Activated CD8-positive, alpha-beta memory T cell treated with anti-CD3 and anti-CD28 coated beads for 4 hours (primary cell): Measurements from ENCODE around the gene PTPRN2.
"Not testable (repeated sequence)": the region's sequence is repeated elsewhere in the genome, so short reads cannot be mapped to it uniquely, and the experiment has no call there.

Experiments
- DNase-seq, 2 donors: peaks; one replicate each; pipeline ENCODE4 v3.0.0-alpha.2; 2020; ENCODE audit warnings: low read depth in 2 of 2

Gene PTPRN2

GRCh38 chr7:158301207-158301606 is 286.4 kb downstream of the PTPRN2 start:
- DNase-seq, result no peak

GRCh38 chr7:158300427-158300826 is 287.2 kb downstream of the PTPRN2 start:
- no peak for DNase-seq

- no peak for DNase-seq
Observed at GRCh38 chr7:158299607-158300006, 288.0 kb downstream of the PTPRN2 start.

- no peak for DNase-seq
Observed at GRCh38 chr7:158296798-158297104, 290.9 kb downstream of the PTPRN2 start.

- no peak for DNase-seq
Observed at GRCh38 chr7:158295966-158296797, 291.4 kb downstream of the PTPRN2 start.

GRCh38 chr7:158294468-158295215 is 293.0 kb downstream of the PTPRN2 start:
- DNase-seq, result not testable (repeated sequence)

- DNase-seq, result no peak
Observed at GRCh38 chr7:158292948-158293347, 294.7 kb downstream of the PTPRN2 start.

- no peak for DNase-seq
Observed at GRCh38 chr7:158291998-158292397, 295.6 kb downstream of the PTPRN2 start.

- no peak for DNase-seq
Observed at GRCh38 chr7:158289761-158290523, 297.7 kb downstream of the PTPRN2 start.

GRCh38 chr7:158289231-158289630 is 298.4 kb downstream of the PTPRN2 start:
- DNase-seq, result no peak

GRCh38 chr7:158286210-158286609 is 301.4 kb downstream of the PTPRN2 start:
- no peak for DNase-seq

- DNase-seq, result no peak
Observed at GRCh38 chr7:158285383-158285770, 302.2 kb downstream of the PTPRN2 start.

- no peak for DNase-seq
Observed at GRCh38 chr7:158284617-158285382, 302.8 kb downstream of the PTPRN2 start.

- DNase-seq, result no peak
Observed at GRCh38 chr7:158284121-158284520, 303.5 kb downstream of the PTPRN2 start.

GRCh38 chr7:158283016-158283974 is 304.3 kb downstream of the PTPRN2 start:
- no peak for DNase-seq

- DNase-seq, result no peak
Observed at GRCh38 chr7:158282461-158283001, 305.1 kb downstream of the PTPRN2 start.

GRCh38 chr7:158281441-158281840 is 306.2 kb downstream of the PTPRN2 start:
- DNase-seq, result no peak

- DNase-seq, result no peak
Observed at GRCh38 chr7:158280448-158281144, 307.0 kb downstream of the PTPRN2 start.
